HG03159 (cell line): ENCODE results near the gene CBR1.
"Not testable (repeated sequence)": the region's sequence is repeated elsewhere in the genome, so short reads cannot be mapped to it uniquely, and the experiment has no call there.

Experiments
- ATAC-seq: cut with Tn5 transposase; IDR thresholded peaks from one replicate; pipeline ENCODE4 v1.9.1; 2021; ENCODE audit warnings: mild to moderate bottlenecking, moderate library complexity; ENCODE audit not compliant: unreplicated experiment

The CBR1 gene

DNA sequence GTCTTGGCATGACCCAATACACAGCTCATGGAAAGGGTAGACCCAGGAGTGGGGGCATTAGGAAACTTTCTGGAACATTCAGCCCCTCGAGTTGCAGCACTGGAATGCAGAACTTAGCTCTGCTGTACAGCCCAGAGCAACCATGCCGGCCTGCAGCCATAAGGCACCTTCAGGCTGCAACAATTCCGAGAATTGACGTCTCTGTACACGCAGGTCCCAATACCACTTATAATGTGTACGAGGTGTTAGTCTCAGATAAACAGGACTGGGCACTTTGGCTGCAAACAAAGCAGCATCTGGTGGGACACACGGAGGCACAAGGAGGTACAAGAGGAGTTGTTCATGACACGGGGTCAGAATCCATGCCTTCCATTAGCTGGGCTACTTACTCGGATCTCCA is 7.9 kb downstream of the CBR1 start:
- ATAC-seq, result no peak

DNA sequence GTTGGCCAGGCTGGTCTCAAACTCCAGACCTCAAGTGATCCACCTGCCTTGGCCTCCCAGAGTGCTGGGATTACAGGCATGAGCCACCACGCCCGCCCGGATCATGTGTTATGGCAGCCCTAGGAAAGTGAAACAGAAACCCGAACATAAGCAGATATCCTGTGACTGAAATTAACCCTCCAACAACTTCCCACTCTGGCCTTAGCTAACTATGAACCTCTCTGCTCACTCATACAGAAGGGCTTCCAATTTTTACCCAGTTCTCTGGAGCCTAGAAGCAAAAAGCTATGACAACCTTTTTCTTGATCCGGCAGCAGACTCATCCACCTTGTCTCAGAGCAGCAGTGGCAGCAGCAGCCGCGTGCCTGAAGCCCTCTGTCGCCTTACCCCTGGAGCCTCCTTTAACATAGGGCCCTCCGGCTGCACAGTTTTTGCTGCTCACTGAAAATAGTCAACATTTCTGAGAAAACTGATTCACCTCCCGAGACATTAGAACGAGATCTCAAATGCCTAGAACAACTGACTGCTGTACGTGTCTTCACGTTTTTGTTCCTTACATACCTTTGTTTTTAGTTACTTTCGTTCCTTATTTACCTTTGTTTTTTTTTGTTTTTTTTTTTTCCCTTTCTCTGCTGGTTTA is 9.3 kb downstream of the CBR1 start:
- ATAC-seq, result no peak

DNA sequence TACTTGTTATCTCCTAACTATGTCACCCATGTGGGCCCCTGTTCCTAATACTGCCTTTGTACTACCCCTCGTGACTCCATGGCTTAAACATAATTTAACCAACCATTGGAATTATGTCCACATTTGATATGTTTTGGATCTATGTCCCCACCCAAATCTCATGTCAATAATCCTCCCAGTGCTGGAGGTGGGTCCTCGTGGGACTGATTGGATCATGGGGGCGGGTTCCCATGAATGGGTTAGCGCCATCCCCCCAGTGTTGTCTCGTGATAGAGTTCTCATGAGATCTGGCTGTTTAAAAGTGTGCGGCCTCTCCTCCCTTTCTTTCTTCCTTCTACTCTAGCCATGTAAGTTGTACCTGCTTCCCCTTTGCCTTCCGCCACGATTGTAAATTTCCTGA is 9.8 kb downstream of the CBR1 start:
- no peak for ATAC-seq

DNA sequence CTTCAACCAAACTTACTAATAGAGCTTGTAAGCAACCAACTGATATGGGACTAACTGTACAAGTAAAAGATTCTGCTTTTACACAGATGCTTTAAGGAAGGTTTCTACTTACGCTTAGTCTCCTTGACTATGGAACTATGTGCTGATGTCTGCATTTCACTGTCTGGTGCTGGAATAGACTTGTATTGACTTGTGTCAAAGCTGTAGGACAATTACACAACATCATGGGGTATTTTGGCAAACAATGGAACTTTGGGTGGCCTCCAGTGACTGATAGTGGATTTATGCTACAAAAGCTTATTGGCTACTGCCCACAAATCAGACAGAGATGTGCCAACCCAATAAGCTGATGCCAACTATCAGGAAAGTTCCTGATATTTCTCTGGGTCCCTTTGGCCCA is 10.6 kb downstream of the CBR1 start:
- no peak for ATAC-seq

DNA sequence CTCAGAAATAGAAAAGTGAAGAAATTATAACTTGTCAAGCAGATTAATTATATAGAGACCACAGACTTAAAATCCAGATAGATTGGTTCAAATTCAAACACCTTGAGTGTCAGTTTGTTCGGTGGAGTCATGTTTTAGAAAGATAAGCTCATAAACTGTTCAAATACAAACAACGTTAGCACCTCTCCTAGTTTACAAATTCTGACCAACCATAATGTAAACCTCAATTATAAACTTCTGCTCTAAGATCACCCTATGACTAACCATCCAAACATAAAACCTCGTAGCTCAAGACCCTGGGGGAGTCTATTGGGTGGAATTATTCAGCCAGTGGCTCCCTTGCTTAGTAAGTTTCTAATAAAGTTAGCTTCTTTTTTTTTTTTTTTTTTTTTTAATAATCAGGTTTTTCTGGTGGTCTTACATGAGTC is 12.4 kb downstream of the CBR1 start:
- ATAC-seq, result no peak

DNA sequence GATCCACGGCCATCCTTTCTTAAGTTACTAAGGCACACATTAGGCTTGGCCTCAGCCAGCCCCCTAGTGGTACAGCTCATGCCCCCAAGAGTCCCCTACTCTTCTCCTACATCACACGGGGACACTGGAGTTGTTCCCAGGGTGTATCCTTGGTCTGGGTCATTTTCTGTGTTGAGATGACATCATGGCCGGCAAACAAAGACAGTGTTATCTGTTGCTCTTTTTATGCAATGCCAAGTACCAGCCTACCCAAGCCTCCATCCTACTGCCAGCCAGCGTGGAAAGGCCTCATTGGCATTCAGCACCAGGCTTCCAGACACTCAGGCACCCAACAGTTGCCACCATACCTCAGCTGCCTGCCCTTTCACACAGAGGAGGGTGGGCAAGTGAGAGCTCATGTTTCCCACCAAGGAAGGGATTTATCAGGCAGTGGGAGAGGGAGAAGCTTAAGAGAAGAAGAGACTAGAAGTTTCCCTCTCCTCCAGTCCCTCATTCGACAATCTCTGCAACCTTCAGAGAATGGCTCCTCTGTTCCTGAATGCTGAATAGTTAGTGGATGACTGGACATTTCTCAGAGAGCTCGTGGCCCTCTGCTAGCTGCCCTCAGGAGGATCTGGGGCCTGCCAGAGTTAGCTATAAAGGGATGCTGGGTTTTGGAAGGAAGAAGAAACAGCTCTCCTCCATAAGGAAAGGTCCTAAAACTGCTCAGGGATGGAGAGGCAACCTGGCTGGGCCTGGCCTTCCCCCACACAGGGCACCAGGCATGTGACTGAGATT is 17.7 kb downstream of the CBR1 start:
- ATAC-seq, result no peak

DNA sequence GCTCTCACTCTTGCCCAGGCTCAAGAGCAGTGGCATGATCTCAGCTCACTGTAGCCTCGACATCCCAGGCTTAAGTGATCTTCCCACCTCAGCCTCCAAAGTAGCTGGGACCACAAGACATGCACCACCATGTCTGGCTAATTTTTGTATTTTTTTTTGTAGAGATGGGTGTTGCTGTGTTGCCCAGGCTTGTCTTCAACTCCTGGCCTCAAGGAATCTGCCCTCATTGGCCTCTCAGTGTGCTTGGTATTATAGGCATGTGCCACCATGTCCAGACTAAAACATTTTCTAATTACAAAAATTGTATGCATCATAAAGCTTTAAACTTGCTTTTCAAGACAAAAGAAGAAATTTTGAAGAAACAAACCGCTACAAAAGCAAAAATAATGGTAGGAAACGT is 20.1 kb downstream of the CBR1 start:
- ATAC-seq, result no peak

DNA sequence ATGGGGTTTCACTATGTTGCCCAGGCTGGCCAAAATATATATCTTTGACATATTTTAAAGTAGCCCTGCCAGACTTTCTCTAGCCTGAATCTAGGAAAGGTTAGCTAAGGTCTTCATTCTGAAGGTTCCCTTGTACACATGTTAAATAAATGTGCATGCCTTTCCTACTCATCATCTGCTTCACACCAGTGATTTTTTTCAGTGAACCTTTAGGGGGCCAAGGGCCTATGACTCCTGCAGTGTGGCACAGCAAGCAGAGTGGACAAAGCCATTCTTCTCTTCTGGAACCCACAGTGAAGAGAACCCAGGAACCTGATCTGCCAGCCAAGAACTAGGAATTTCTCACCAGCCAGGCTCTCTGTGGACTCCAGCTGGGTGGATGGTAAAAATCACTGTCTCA is 22.9 kb downstream of the CBR1 start:
- no peak for ATAC-seq

DNA sequence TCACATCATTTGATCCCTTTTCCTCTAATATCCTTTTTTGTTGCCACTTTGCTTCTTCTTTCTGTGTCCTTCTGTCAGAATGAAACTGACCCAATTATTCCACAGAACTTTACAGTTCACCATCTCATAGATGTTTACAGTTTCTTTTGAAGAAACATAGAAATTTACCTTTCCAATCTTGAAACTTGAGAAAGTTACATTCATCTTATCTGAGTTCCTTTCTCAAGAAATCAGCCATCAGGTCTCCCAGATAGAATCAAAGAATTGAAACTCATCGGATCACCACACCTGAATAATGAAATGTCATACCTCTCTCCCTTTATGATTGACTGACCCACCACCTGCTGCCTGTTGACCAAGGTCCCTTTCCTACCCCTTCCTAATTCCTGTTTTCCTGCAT is 23.7 kb downstream of the CBR1 start:
- ATAC-seq, result no peak

DNA sequence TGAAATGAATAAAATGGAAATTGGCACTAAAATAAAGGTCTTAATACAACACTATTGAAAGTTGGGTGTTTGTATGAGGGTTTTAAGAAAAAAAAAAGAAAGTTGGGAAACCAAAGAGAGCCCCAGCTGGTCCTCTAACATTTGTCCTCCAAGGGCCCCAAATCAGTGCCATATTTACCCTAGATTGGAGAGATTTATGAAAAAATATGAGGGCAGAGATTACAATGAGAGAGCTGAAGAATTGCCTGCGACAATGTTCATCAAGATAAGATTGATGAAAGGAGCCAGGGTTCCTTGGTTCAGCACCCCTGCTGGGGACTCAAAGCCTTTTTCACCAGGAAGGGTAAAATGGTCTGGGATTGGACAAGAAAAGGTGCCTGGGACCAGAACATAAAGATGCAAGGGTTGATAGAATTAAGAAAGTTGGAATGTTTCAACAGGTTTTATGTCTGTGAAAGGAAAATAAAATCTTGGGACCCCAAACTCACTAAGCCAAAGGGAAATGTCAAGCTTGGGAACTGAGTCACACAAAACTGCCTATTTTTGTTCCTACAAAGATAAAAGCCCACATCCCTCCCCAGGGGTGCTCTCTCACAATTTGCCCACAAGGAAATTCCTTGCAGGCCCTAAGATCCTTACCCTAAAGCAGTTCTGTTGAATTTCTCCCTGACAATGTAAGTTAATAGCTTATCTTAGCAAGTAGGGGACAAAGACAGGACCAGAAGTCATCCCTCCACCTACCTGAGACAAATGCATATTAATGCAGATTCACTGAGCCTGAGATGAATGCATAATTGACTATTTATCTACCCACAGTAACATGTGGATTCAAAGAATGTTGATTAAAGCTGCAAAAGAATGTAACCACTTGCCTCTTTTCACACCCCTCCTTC is 26.8 kb downstream of the CBR1 start:
- ATAC-seq, result no peak

DNA sequence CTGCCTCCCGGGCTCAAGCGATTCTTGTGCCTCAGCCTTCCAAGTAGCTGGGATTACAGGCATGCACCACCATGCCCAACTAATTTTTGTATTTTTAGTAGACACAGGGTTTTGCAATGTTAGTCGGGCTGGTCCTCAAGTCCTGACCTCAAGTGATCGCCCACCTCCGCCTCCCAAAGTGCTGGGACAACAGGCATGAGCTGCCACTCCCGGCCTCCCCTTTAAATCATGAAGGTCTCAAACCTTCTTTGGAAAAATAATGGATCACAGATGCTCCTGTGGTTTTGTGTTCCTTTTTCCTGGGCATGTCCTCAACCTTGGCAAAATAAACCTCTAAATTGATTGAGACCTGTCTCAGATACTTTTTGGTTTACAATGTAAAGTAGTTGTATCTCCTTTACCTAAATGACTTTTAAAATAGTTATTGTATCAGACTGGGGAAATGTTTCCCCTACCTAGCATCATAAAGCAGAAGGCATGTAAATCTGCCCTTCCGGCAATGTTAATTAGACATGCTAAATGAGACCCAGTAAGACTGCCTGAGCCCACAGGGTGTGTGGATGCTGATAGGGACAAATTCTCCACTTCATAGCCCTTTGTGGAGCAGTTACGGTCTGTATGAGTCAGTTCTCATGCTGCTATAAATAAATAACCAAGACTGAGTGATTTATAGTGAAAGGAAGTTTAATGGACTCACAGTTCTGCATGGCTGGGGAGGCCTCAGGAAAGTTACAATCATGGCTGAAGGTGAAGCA is 27.8 kb downstream of the CBR1 start:
- ATAC-seq, result peak; percentile 68

DNA sequence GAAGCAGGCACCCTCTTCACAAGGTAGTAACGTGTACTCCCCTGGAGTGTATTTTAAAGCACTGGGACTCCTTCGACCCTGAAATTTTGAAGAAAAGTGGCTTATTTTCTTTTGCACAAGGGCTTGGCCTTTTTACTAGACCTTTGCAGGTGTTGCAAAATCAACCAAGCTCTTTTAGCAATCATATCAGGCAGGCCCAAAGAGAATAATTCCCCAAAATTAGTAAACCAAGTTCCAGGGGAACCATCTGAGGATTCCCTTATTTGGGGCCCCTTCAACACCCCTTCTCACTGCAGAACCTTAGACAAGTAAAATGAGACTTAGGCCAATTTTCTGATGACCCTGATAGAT is 28.3 kb downstream of the CBR1 start:
- ATAC-seq, result no peak

DNA sequence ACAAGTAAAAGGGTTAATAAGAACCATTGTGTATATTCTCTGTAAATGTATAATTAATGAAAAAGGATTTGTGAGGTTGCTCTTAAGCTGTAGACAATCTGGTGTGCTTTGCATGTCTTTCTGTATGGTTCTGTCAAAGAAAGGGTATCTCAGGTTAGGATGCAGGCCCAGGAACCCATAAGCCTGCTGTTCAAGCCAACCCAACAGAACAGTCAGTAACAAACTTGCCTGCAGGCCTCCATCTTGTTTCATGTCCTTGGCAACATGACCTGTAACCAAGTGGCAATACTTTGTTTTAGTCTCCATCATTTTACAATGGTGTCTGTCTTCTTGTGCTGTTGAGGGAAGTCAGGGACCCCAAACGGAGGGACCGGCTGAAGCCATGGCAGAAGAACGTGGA is 29.2 kb downstream of the CBR1 start:
- no peak for ATAC-seq

DNA sequence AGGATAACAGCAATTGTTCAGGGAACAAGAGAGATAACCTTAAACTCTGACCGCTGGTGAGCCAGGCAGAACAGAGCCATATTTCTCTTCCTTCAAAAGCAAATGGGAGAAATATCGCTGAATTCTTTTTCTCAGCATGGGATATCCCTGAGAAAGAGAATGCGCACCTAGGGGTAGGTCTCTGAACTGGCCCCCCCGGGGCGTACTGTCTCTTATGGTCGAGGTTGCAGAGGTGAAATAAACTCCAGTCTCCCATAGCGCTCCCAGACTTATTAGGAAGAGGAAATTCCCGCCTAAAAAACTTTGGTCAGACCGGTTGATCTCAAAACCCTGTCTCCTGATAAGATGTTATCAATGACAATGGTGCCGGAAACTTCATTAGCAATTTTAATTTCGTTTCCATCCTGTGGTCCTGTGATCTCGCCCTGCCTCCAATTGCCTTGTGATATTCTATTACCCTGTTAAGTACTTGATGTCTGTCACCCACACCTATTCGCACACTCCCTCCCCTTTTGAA is 29.9 kb downstream of the CBR1 start:
- ATAC-seq, result not testable (repeated sequence)

DNA sequence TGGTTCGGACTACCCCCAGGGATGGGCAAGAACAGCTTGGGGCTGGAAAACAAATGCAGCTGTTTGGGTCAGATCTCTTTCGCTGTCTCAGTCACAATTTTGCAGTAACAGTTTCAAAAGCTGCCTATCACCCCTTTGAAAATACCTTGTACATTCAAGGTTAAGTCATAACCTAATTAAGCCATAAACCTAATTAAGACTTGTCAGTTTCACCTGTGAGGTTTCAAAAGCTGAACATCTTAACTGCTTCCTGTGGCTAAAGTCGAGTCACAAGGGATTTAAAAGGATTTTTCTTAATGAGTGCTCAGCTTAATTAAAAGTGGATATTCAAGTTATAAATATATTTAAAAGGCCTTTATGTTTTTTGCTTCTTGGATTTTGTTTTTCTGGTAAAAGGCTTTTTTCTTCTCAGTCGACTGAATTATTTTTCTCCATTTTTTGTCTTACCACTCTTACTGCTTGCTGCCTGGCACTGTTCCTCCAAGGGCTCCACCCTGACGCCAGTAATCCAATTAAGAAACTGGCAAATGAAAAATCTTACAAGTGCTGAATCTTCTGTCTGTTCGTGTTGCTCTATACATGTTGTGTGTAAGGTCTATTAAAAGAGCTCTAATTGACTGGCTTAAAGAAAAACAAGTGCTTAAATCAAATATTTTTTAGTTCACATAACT is 31.3 kb downstream of the CBR1 start:
- ATAC-seq, result no peak

DNA sequence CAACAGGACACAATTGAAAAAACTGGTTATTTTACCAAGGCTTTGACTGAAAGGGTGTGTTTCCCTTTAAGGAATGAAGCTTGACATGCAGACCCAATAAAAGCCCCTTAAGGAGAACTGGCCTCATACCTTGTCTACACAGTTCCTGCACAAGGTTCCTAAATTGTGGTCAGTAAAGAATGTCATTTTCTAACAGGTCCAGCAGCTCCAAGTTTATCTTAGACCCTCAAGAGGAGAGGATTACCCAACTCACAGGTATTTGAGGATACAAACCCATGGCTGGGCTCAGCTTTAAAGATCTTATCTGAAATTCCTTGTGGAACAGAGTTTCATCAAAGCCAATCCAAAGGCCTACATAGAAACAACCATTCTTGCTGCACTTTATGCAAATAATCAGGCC is 33.6 kb downstream of the CBR1 start:
- no peak for ATAC-seq

DNA sequence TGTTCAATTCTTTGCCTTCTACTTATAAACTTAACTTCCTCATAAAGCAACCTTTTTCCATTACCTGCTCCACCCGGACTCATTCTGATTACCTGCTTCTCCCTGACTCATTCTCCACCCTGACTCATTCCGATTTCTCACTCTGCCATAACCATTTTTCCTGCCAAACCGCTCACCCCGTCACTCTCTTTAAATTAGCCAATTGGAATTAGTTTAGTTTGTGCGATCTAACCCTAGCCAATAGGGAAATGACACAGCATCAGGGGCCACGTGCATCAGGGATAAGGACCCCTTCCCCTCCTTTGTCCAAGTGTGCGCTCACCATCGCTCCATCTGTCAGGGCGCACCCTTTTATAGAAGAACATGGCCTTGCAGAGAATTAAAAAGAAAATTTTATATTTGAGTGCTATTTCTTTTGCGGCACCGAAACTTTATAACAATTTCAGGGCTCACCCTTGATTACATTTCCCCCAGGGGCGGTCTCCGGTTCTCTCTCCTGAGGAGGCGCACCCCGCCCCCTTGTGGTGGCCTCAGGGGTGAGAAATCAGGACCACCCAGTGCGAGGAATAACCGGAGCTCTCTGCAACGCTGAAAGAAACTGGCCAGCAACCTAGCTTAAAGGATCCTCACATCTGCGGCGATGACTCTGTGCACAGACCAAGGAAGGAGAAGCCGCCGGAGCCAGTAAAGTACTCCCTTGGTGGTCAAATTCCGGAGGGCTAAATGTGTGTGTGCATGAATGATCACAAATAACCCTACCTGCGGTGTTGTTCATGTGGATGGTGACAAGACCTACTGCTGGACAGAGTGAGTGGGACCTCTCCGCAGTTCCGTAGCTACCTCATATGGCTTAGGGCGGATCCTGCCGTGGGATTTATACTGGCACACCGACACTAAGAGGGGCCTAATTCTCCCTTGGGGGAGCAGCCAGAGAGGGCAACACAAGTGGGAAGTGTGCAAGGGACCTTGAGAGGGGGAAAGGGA is 34.8 kb downstream of the CBR1 start:
- ATAC-seq, result no peak

DNA sequence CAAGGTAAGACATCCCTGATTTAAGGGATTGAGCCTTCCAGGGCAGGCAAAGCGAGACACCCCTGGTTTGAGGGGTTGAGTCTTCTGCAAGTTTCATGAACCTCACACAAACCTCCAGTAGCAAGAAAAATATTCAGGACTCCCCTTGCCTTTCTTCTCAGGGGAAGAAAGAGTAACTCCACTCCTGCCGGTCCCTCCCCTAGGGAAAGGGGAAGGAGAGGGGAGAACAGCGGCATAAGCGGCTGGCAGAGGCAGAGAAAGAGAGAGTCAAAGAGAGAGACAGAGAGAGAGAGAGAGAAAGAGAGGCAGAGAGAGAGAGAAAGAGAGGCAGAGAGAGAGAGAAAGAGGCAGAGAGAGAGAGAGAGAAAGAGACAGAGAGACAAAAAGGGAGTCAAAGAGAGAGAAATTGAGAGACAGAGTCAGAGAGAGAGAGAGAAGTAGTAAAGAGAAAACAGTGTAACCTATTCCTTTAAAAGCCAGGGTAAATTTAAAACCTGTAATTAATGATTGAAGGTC is 35.6 kb downstream of the CBR1 start:
- no peak for ATAC-seq

DNA sequence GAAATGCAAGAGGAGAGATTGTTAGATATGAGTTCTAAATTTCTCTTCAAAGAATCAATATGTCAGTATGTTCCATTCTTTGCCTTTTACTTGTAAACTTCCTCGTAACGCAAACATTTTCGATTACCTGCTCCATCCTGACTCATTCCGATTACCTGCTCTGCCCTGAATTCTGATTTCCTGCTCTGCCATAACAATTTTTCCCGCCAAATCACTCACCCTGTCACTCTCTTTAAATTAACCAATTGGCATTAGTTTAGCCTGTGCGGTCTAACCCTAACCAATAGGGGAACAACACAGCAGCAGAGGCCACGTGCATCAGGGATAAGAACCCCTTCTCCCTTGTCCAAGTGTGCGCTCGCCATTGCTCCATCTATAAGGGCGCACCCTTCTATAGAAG is 40.0 kb downstream of the CBR1 start:
- ATAC-seq, result no peak
